ENCODE data around the gene MAPK9. TPM values are rescaled to one million over a fixed set of nuclear protein-coding genes. Genes with fewer than 3 reads are reported as not detected.

Gene MAPK9
- total and polyA plus RNA-seq, 7 donors: 20.5 to 45.7 (median 39.5) TPM

DNA sequence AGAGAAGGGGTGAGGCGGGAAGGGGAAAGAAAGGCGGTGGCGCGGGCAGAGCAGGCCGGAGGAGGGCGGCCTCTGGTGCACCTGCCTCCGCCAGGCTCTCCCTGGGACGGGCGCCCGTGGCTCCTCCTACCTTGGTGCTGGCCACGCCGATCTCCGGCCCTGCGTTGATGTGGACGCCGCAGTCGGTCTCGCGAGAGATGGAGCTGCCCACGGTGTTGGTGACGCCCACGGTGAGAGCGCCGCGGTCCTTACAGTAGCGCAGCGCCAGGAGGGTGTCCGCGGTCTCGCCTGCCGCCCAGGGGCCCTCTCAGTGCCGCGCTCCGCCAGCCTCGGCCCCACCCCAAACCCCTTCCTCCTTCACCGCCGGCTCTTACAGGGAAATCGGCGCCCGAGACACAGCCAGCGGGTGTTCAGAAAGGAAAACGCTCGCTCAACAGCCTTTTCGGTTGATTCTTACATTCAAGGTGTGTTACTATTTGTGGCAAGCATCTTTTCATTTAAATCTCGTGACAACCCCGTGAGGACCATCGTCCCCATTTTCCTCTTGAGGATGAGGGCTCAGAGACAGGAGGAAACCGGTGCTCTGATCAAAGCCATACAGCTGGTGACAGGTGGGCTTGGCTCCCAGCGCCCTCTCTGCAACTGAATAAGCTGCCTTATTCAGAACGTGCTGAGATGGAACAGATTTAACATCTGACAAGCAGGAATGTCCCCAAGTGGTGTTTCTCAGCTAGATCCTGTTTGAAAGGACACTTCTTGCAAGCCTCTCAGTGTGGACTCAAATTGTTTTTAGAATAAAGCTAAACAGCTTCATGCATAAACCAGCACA, 22.0 kb upstream of the MAPK9 start:
- H3K27me3 ChIP-seq: no peaks in the 10 kb centered on the region
- H3K27ac ChIP-seq: peak overlapping the region in 1 of 4 donors; percentile 63
- H3K36me3 ChIP-seq: no peaks in the 10 kb centered on the region
- no peaks in the 10 kb centered on the region for H3K9me3 ChIP-seq
- 60 to 91% methylated on average over 50 of the region's 50 CpGs for WGBS, 2 donors
- DNase-seq: no peak
- peak overlapping the region in 1 of 4 donors; percentile 44 for H3K4me3 ChIP-seq
- TF ChIP-seq POLR2AphosphoS5 (IDR thresholded peaks at IDR 0.05) (peak in 1 of 4 donors; percentile 30), CTCF (IDR thresholded peaks at IDR 0.05) (no peak)
- intact Hi-C loops (cut with DNase I): no loop called here
- no peaks in the 10 kb centered on the region for H3K4me1 ChIP-seq

DNA sequence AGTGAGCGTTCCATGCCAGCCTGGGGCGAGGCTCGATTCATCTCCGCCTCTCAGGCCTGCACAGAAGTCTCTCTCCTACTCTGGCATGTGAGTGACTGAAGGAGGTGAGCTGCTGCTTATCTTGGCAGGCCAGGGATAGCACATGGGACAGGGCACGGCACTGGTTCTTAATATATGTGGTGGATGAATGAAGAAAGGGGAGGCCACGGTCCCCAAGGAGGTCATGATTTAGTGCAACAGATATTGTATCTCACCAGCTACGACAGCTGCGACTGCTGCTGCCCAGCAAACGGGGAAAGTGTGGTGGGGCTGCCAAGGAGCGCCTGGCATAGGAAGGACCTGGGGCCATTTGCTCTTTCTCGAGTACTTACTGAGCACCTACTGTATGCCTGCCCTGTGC, 19.3 kb upstream of the MAPK9 start:
- peaks cover 0 to 3% (median 0%) of the 10 kb centered on the region in 4 donors for H3K36me3 ChIP-seq
- H3K27ac ChIP-seq: no peak overlapping the region
- H3K4me1 ChIP-seq: no peaks in the 10 kb centered on the region
- no peaks in the 10 kb centered on the region for H3K27me3 ChIP-seq
- no peak for DNase-seq
- no peak for TF ChIP-seq CTCF (IDR thresholded peaks at IDR 0.05)
- TF ChIP-seq EP300 (IDR thresholded peaks at IDR 0.05): no peak
- TF ChIP-seq POLR2AphosphoS5 (IDR thresholded peaks at IDR 0.05): no peak
- TF ChIP-seq POLR2A (IDR thresholded peaks at IDR 0.05): no peak
- WGBS, 2 donors: 92 to 93% methylated on average over 11 of the region's 11 CpGs
- no peak overlapping the region for H3K4me3 ChIP-seq
- no peaks in the 10 kb centered on the region for H3K9me3 ChIP-seq
- intact Hi-C loops (cut with DNase I): no loop called here

- WGBS, 2 donors: 84 to 86% methylated on average over 8 of the region's 8 CpGs
- Histone ChIP-seq H3K4me1 (no peaks in the 10 kb centered on the region), H3K27me3 (no peaks in the 10 kb centered on the region), H3K36me3 (peaks cover 0 to 18% (median 0%) of the 10 kb centered on the region in 4 donors), H3K4me3 (no peak overlapping the region), H3K9me3 (no peaks in the 10 kb centered on the region), H3K27ac (no peak overlapping the region)
- TF ChIP-seq POLR2A (IDR thresholded peaks at IDR 0.05): no peak
- TF ChIP-seq EP300 (IDR thresholded peaks at IDR 0.05): no peak
- TF ChIP-seq CTCF (IDR thresholded peaks at IDR 0.05): no peak
- TF ChIP-seq POLR2AphosphoS5 (IDR thresholded peaks at IDR 0.05): no peak
- DNase-seq: no peak
- intact Hi-C loops (cut with DNase I): no loop called here
These were observed 14.9 kb upstream of the MAPK9 start for GRCh38 chr5:180306796-180307195.

GRCh38 chr5:180305481-180305880, 13.6 kb upstream of the MAPK9 start:
- no peak for TF ChIP-seq CTCF (IDR thresholded peaks at IDR 0.05)
- TF ChIP-seq EP300 (IDR thresholded peaks at IDR 0.05): no peak
- TF ChIP-seq POLR2AphosphoS5 (IDR thresholded peaks at IDR 0.05): no peak
- no peak for TF ChIP-seq POLR2A (IDR thresholded peaks at IDR 0.05)
- Histone ChIP-seq H3K27me3 (no peaks in the 10 kb centered on the region), H3K9me3 (no peaks in the 10 kb centered on the region), H3K4me3 (no peak overlapping the region), H3K27ac (no peak overlapping the region), H3K4me1 (no peaks in the 10 kb centered on the region), H3K36me3 (peaks cover 0 to 20% (median 0%) of the 10 kb centered on the region in 4 donors)
- intact Hi-C loops (cut with DNase I): no loop called here
- WGBS, 2 donors: 89 to 93% methylated on average over 12 of the region's 12 CpGs
- DNase-seq: no peak
